ENCODE results near the gene WWC2.
A peak's percentile ranks its signal among the peaks of the same experiment; 100 is the strongest.

WWC2 gene

GRCh38 chr4:183099537-183100297 lies 660 bp downstream of the WWC2 start:
- TF ChIP-seq CTCF (IDR thresholded peaks at IDR 0.05; ENCODE audit: extremely low read depth, insufficient read depth, missing control alignments) = no peak
- in situ Hi-C loops (cut with MboI; ENCODE audit: low pct_unique_long_range_greater_than_20kb, low sequenced_read_pairs, unreplicated experiment) = no loop called here
- DNase-seq (ENCODE audit: low spot score) = peak; percentile 39

- in situ Hi-C loops (cut with MboI; ENCODE audit: low pct_unique_long_range_greater_than_20kb, low sequenced_read_pairs, unreplicated experiment) = no loop called here
- no peak for TF ChIP-seq CTCF (IDR thresholded peaks at IDR 0.05; ENCODE audit: extremely low read depth, insufficient read depth, missing control alignments)
- no peak for DNase-seq (ENCODE audit: low spot score)
Measured at GRCh38 chr4:183100298-183100599, 1.2 kb downstream of the WWC2 start.

GRCh38 chr4:183100827-183101226 lies 1.8 kb downstream of the WWC2 start:
- no peak for TF ChIP-seq CTCF (IDR thresholded peaks at IDR 0.05; ENCODE audit: extremely low read depth, insufficient read depth, missing control alignments)
- no peak for DNase-seq (ENCODE audit: low spot score)
- in situ Hi-C loops (cut with MboI; ENCODE audit: low pct_unique_long_range_greater_than_20kb, low sequenced_read_pairs, unreplicated experiment) = no loop called here

GRCh38 chr4:183101956-183102480 lies 3.0 kb downstream of the WWC2 start:
- no peak for TF ChIP-seq CTCF (IDR thresholded peaks at IDR 0.05; ENCODE audit: extremely low read depth, insufficient read depth, missing control alignments)
- DNase-seq (ENCODE audit: low spot score) = no peak
- in situ Hi-C loops (cut with MboI; ENCODE audit: low pct_unique_long_range_greater_than_20kb, low sequenced_read_pairs, unreplicated experiment) = no loop called here

- in situ Hi-C loops (cut with MboI; ENCODE audit: low pct_unique_long_range_greater_than_20kb, low sequenced_read_pairs, unreplicated experiment) = no loop called here
- DNase-seq (ENCODE audit: low spot score) = no peak
- TF ChIP-seq CTCF (IDR thresholded peaks at IDR 0.05; ENCODE audit: extremely low read depth, insufficient read depth, missing control alignments) = no peak
Measured at GRCh38 chr4:183105092-183105491, 6.0 kb downstream of the WWC2 start.

- no peak for DNase-seq (ENCODE audit: low spot score)
- TF ChIP-seq CTCF (IDR thresholded peaks at IDR 0.05; ENCODE audit: extremely low read depth, insufficient read depth, missing control alignments) = no peak
- in situ Hi-C loops (cut with MboI; ENCODE audit: low pct_unique_long_range_greater_than_20kb, low sequenced_read_pairs, unreplicated experiment) = no loop called here
Measured at GRCh38 chr4:183106839-183107238, 7.8 kb downstream of the WWC2 start.
